ENCODE results near the gene CLIC3.

GRCh38 chr9:137034039-137034708 lies 37.8 kb upstream of the CLIC3 start:
- TF ChIP-seq EZH2phosphoT487 (IDR thresholded peaks at IDR 0.05; ENCODE audit: borderline replicate concordance, low read length) (no peak), CTCF (conservative IDR thresholded peaks at IDR 0.05; ENCODE audit: low read depth, low read length) (no peak)

Measured in PC-3 (cell line).